Amniotic epithelial cell (primary cell): Measurements from ENCODE around the gene OMP.
"Not testable (repeated sequence)": the region's sequence is repeated elsewhere in the genome, so short reads cannot be mapped to it uniquely, and the experiment has no call there.

Source experiments
- DNase-seq: peaks from one replicate; pipeline ENCODE4 v3.0.0-alpha.2; 2010; ENCODE audit warnings: low read depth

Gene OMP

GRCh38 chr11:77102246-77103210 is at the start of gene OMP:
TSS of gene OMP (plus strand) at chr11:77102840. CDS start at chr11:77102840, 0 bp downstream.
- no peak for DNase-seq

- DNase-seq, result no peak
These were observed 49.2 kb upstream of the OMP start for GRCh38 chr11:77053217-77054015.

GRCh38 chr11:77054084-77054483 is 48.6 kb upstream of the OMP start:
- DNase-seq, result no peak

- no peak for DNase-seq
These were observed 47.5 kb upstream of the OMP start for GRCh38 chr11:77055101-77055561.

- no peak for DNase-seq
These were observed 46.7 kb upstream of the OMP start for GRCh38 chr11:77055913-77056312.

GRCh38 chr11:77056814-77057402 is 45.7 kb upstream of the OMP start:
- no peak for DNase-seq

- no peak for DNase-seq
These were observed 44.6 kb upstream of the OMP start for GRCh38 chr11:77057938-77058474.

GRCh38 chr11:77058900-77059299 is 43.7 kb upstream of the OMP start:
- DNase-seq, result no peak

- no peak for DNase-seq
These were observed 42.8 kb upstream of the OMP start for GRCh38 chr11:77059806-77060205.

GRCh38 chr11:77060234-77060633 is 42.4 kb upstream of the OMP start:
- DNase-seq, result no peak

- DNase-seq, result not testable (repeated sequence)
These were observed 41.4 kb upstream of the OMP start for GRCh38 chr11:77061258-77061657.

GRCh38 chr11:77062924-77063323 is 39.7 kb upstream of the OMP start:
- no peak for DNase-seq

- no peak for DNase-seq
These were observed 39.2 kb upstream of the OMP start for GRCh38 chr11:77063407-77063806.

GRCh38 chr11:77063861-77064260 is 38.8 kb upstream of the OMP start:
- no peak for DNase-seq

- DNase-seq, result no peak
These were observed 37.9 kb upstream of the OMP start for GRCh38 chr11:77064648-77065217.

GRCh38 chr11:77065878-77066228 is 36.8 kb upstream of the OMP start:
- peak; percentile 38 for DNase-seq

- DNase-seq, result peak; percentile 87
These were observed 36.2 kb upstream of the OMP start, which contains the start of gene CAPN5 for GRCh38 chr11:77066229-77067042. TSS of gene CAPN5 (plus strand) at chr11:77066971. CDS start at chr11:77084887, 17,916 bp downstream.

- DNase-seq, result no peak
These were observed 34.7 kb upstream of the OMP start for GRCh38 chr11:77067861-77068443.

- no peak for DNase-seq
These were observed 33.9 kb upstream of the OMP start for GRCh38 chr11:77068457-77069335.
